ENCODE data around the gene FLNB. TPM values are rescaled to one million over a fixed set of nuclear protein-coding genes. Genes with fewer than 3 reads are reported as not detected.

FLNB gene
- total RNA-seq, 1 donor from 2014 or later: 521 TPM

DNA sequence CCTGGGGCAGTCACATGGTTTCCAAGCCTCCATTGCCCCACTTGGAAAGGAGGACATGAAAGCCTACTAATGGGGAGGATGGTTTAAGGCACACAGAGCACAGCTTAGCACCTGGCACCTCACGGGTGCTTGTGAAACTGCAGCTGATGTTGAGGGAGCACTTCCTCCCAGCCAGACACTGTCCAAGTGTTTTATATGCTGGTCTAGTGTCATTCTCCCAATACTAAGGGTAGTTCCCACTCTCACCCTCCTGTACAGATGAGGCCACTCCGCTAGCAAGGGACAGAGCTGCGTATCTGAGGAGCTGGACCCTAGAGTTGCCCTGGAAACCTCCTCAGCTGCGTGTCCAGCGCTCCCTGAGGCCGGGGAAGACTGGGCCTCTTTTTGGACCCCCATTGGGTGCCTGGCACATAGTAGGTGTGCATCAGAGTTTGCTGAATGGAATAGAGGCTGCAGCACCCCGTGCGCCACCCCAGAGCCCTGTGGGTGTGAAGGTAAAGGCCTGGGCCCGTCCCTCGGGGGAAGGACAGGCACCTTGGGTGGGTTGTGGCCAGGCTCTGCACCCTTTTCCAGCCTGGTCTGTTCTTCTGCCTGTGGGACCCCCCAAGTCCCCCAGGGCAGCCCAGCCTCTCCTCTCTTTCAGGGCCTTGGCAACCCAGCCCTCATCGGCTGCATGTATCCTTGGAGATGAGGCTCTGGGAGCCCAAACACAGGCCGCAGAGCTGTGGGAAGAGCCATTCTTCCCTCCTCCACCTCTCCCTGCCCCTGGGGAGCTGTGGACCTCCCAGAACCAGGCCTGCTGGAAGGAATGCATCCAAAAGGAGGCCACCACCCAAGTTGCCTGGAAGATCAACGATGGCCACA lies 171.2 kb downstream of the FLNB start:
- Histone ChIP-seq H3K4me3 (ENCODE audit: insufficient read depth, low read depth, low read length) (no peak overlapping the region), H3K9me3 (ENCODE audit: insufficient read depth, low read depth, low read length) (no peaks in the 10 kb centered on the region), H3K79me2 (ENCODE audit: insufficient read depth, low read length) (no peaks in the 10 kb centered on the region), H3K4me1 (ENCODE audit: insufficient read depth, low read length) (peaks cover 17% of the 10 kb centered on the region), H3K4me2 (ENCODE audit: low read length) (no peak overlapping the region), H3K36me3 (ENCODE audit: insufficient read depth, low read length) (no peaks in the 10 kb centered on the region), H4K20me1 (ENCODE audit: insufficient read depth, low read length) (no peaks in the 10 kb centered on the region), H3K27ac (ENCODE audit: low read depth, low read length) (no peak overlapping the region), H3K27me3 (ENCODE audit: insufficient read depth, low read length) (no peaks in the 10 kb centered on the region), H3K9ac (ENCODE audit: low read length) (no peak overlapping the region), H2AFZ (ENCODE audit: low read depth, low read length) (no peak overlapping the region)
- DNase-seq (ENCODE audit: low read depth) (no peak), FAIRE-seq (no peak)
- Mint-ChIP-seq H3K27ac (ENCODE audit: unreplicated experiment) (no peak overlapping the region), H3K4me1 (ENCODE audit: low read depth, unreplicated experiment) (peaks cover 21% of the 10 kb centered on the region), H3K9me3 (ENCODE audit: unreplicated experiment) (no peaks in the 10 kb centered on the region), H3K36me3 (ENCODE audit: low read depth, unreplicated experiment) (no peaks in the 10 kb centered on the region), H3K4me3 (ENCODE audit: unreplicated experiment) (no peak overlapping the region), H3K27me3 (ENCODE audit: low read depth, unreplicated experiment) (peaks cover 6% of the 10 kb centered on the region)
- no peak for TF ChIP-seq CTCF (IDR thresholded peaks at IDR 0.05; ENCODE audit: insufficient read depth, low read depth, low read length)
- TF ChIP-seq EZH2 (IDR thresholded peaks at IDR 0.05; ENCODE audit: insufficient read depth, low read length): no peak

DNA sequence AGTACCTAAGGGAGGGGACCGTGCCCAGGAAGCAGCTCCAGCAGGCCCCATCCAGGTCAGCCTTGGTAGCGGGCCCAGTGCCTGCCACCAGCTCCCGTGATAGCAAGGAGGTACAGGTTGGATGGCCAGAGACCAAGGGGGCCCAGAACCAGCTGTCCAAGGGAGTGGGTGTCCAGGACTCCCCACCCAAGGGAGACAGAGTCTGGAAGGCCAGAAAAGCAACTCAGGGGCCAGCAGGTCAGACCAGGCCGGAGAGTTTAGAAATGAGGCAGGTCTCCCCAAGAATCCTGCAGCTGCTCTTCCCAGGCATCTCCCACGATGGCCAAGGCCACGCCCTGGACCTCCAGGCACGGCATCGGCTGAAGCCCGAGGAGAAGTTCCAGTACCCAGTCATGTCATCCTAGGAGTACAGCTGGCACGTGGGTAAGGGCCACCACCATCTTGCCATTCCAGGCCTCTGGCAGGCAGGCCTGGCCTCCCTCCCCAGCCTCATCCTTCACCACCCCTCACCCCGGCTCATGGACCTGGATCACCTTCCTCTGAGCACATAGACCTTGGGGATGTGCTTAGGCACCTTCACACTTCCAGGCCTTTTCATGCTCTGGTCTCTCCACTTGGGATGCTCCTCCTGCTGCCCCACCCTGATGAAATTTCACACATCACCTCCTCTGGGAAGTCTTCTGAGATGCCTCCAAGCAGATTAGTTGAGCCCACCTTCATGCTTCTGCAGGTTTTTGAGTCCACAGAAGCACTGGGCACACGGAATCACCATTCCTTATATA lies 172.1 kb downstream of the FLNB start:
- Histone ChIP-seq H3K79me2 (ENCODE audit: insufficient read depth, low read length) (no peaks in the 10 kb centered on the region), H2AFZ (ENCODE audit: low read depth, low read length) (no peak overlapping the region), H3K27me3 (ENCODE audit: insufficient read depth, low read length) (no peaks in the 10 kb centered on the region), H3K27ac (ENCODE audit: low read depth, low read length) (no peak overlapping the region), H3K4me2 (ENCODE audit: low read length) (no peak overlapping the region), H3K9ac (ENCODE audit: low read length) (no peak overlapping the region), H3K4me3 (ENCODE audit: insufficient read depth, low read depth, low read length) (no peak overlapping the region), H3K36me3 (ENCODE audit: insufficient read depth, low read length) (no peaks in the 10 kb centered on the region), H3K9me3 (ENCODE audit: insufficient read depth, low read depth, low read length) (no peaks in the 10 kb centered on the region), H4K20me1 (ENCODE audit: insufficient read depth, low read length) (no peaks in the 10 kb centered on the region), H3K4me1 (ENCODE audit: insufficient read depth, low read length) (peaks cover 11% of the 10 kb centered on the region)
- peaks cover 16% of the 10 kb centered on the region for H3K4me1 Mint-ChIP-seq (ENCODE audit: low read depth, unreplicated experiment)
- H3K27me3 Mint-ChIP-seq (ENCODE audit: low read depth, unreplicated experiment): peaks cover 6% of the 10 kb centered on the region
- H3K36me3 Mint-ChIP-seq (ENCODE audit: low read depth, unreplicated experiment): no peaks in the 10 kb centered on the region
- FAIRE-seq (no peak), DNase-seq (ENCODE audit: low read depth) (no peak)
- H3K9me3 Mint-ChIP-seq (ENCODE audit: unreplicated experiment): no peaks in the 10 kb centered on the region
- no peak overlapping the region for H3K27ac Mint-ChIP-seq (ENCODE audit: unreplicated experiment)
- no peak overlapping the region for H3K4me3 Mint-ChIP-seq (ENCODE audit: unreplicated experiment)
- TF ChIP-seq EZH2 (IDR thresholded peaks at IDR 0.05; ENCODE audit: insufficient read depth, low read length) (no peak), CTCF (IDR thresholded peaks at IDR 0.05; ENCODE audit: insufficient read depth, low read depth, low read length) (no peak)
